HEK293 (cell line): ENCODE measurements around the gene PPM1F.

ENCODE experiments used
- CTCF ChIP-seq: fragments of 450-650 bp; formaldehyde crosslinking; IDR thresholded peaks from 2 replicates; pipeline ENCODE4 v1.5.1; 2016; ENCODE audit warnings: missing biosample characterization, missing genetic modification characterization
- EGR2 ChIP-seq: fragments of 450-650 bp; formaldehyde crosslinking; IDR thresholded peaks from 2 replicates; pipeline ENCODE4 v1.5.1; 2016; ENCODE audit warnings: low read depth, missing biosample characterization, missing genetic modification characterization
- MZF1 ChIP-seq: fragments of 450-650 bp; formaldehyde crosslinking; IDR thresholded peaks from 2 replicates; pipeline ENCODE4 v1.5.1; 2017; ENCODE audit warnings: missing biosample characterization, missing genetic modification characterization, borderline replicate concordance
- REST ChIP-seq: fragments of 450-650 bp; formaldehyde crosslinking; IDR thresholded peaks from 2 replicates; pipeline ENCODE4 v1.5.1; 2016; ENCODE audit warnings: missing biosample characterization, missing genetic modification characterization
- ZNF16 ChIP-seq: fragments of 450-650 bp; formaldehyde crosslinking; IDR thresholded peaks from 2 replicates; pipeline ENCODE4 v1.5.1; 2016; ENCODE audit warnings: low read depth, missing biosample characterization, missing genetic modification characterization
- ZNF211 ChIP-seq: fragments of 450-650 bp; formaldehyde crosslinking; IDR thresholded peaks from 2 replicates; pipeline ENCODE4 v1.5.1; 2016; ENCODE audit warnings: low read depth, missing biosample characterization, missing genetic modification characterization
- ZNF239 ChIP-seq: fragments of 450-650 bp; formaldehyde crosslinking; IDR thresholded peaks from 2 replicates; pipeline ENCODE4 v1.5.1; 2016; ENCODE audit warnings: missing biosample characterization, missing genetic modification characterization
- ZNF280C ChIP-seq: fragments of 450-650 bp; formaldehyde crosslinking; IDR thresholded peaks from 2 replicates; pipeline ENCODE4 v1.5.1; 2016; ENCODE audit warnings: missing biosample characterization, missing genetic modification characterization
- ZNF280D ChIP-seq: fragments of 450-650 bp; formaldehyde crosslinking; IDR thresholded peaks from 2 replicates; pipeline ENCODE4 v1.5.1; 2016; ENCODE audit warnings: missing biosample characterization, missing genetic modification characterization
- ZNF292 ChIP-seq: fragments of 450-650 bp; formaldehyde crosslinking; IDR thresholded peaks from 2 replicates; pipeline ENCODE4 v1.5.1; 2016; ENCODE audit warnings: low read depth, missing biosample characterization, missing genetic modification characterization, borderline replicate concordance
- ZNF341 ChIP-seq: fragments of 450-650 bp; formaldehyde crosslinking; IDR thresholded peaks from 2 replicates; pipeline ENCODE4; 2016; ENCODE audit warnings: low read depth, missing biosample characterization, missing genetic modification characterization
- ZNF350 ChIP-seq: fragments of 450-650 bp; formaldehyde crosslinking; IDR thresholded peaks from 2 replicates; pipeline ENCODE4 v1.5.0; 2017; ENCODE audit warnings: missing biosample characterization, mild to moderate bottlenecking, missing genetic modification characterization
- ZNF362 ChIP-seq: fragments of 450-650 bp; formaldehyde crosslinking; IDR thresholded peaks from 2 replicates; pipeline ENCODE4 v1.5.1; 2016; ENCODE audit warnings: missing biosample characterization, missing genetic modification characterization
- ZNF521 ChIP-seq: fragments of 450-650 bp; formaldehyde crosslinking; IDR thresholded peaks from 2 replicates; pipeline ENCODE4 v1.5.1; 2017; ENCODE audit warnings: missing biosample characterization, mild to moderate bottlenecking, missing genetic modification characterization
- ZNF529 ChIP-seq: fragments of 450-650 bp; formaldehyde crosslinking; IDR thresholded peaks from 2 replicates; pipeline ENCODE4 v1.5.1; 2017; ENCODE audit warnings: missing genetic modification characterization, missing biosample characterization; ENCODE audit not compliant: insufficient replicate concordance
- ZNF530 ChIP-seq: fragments of 450-650 bp; formaldehyde crosslinking; IDR thresholded peaks from 2 replicates; pipeline ENCODE4 v1.5.1; 2016; ENCODE audit warnings: low read depth, missing biosample characterization, missing genetic modification characterization
- ZNF600 ChIP-seq: fragments of 450-650 bp; formaldehyde crosslinking; IDR thresholded peaks from 2 replicates; pipeline ENCODE4 v1.5.1; 2016; ENCODE audit warnings: missing biosample characterization, missing genetic modification characterization
- ZNF626 ChIP-seq: fragments of 450-650 bp; sonication (Bioruptor Pico); formaldehyde crosslinking; IDR thresholded peaks from 2 replicates; pipeline ENCODE4 v1.5.1; 2018; ENCODE audit warnings: missing biosample characterization, missing genetic modification characterization, inconsistent platforms
- ZNF639 ChIP-seq: fragments of 450-650 bp; formaldehyde crosslinking; IDR thresholded peaks from 2 replicates; pipeline ENCODE4 v1.5.1; 2016; ENCODE audit warnings: missing biosample characterization, missing genetic modification characterization
- ZNF664 ChIP-seq: fragments of 450-650 bp; formaldehyde crosslinking; IDR thresholded peaks from 2 replicates; pipeline ENCODE4 v1.5.1; 2016; ENCODE audit warnings: missing biosample characterization, missing genetic modification characterization
- ZNF707 ChIP-seq: fragments of 450-650 bp; formaldehyde crosslinking; IDR thresholded peaks from 2 replicates; pipeline ENCODE4 v1.5.1; 2016; ENCODE audit warnings: missing biosample characterization, missing genetic modification characterization
- ZSCAN30 ChIP-seq: fragments of 450-650 bp; IDR thresholded peaks from 2 replicates; pipeline ENCODE4 v1.5.1; 2018; ENCODE audit warnings: missing biosample characterization, mild to moderate bottlenecking, missing genetic modification characterization, moderate library complexity
- ZSCAN5A ChIP-seq: fragments of 450-650 bp; formaldehyde crosslinking; IDR thresholded peaks from 2 replicates; pipeline ENCODE4 v1.5.1; 2016; ENCODE audit warnings: missing biosample characterization, missing genetic modification characterization

The PPM1F gene

GRCh38 chr22:21982338-21982965 lies 29.8 kb upstream of the PPM1F start, which contains the start of gene TOP3B (continued):
- TF ChIP-seq CTCF (tag by site-specific recombination) (no peak), ZNF239 (tag by site-specific recombination) (0 out of 2 replicates have a peak, but pooled peaks have one; percentile 63), ZNF521 (tag by site-specific recombination) (no peak), ZNF280D (tag by site-specific recombination) (peak; percentile 77; the same call in 1 of the 2 replicates), ZNF664 (tag by site-specific recombination) (peak; percentile 39; the same call in 1 of the 2 replicates), EGR2 (no peak), ZSCAN5A (tag by site-specific recombination) (peak; percentile 98), ZNF707 (tag by site-specific recombination) (no peak), ZNF341 (tag by site-specific recombination) (0 out of 2 replicates have a peak, but pooled peaks have one; percentile 26), ZNF530 (tag by site-specific recombination) (no peak), ZNF639 (tag by site-specific recombination) (peak; percentile 97), REST (tag by site-specific recombination) (0 out of 2 replicates have a peak, but pooled peaks have one; percentile 39), MZF1 (tag by site-specific recombination) (0 out of 2 replicates have a peak, but pooled peaks have one; percentile 31), ZSCAN30 (tag by site-specific recombination) (peak; percentile 98), ZNF626 (tag by site-specific recombination) (no peak), ZNF350 (tag by site-specific recombination) (no peak), ZNF600 (0 out of 2 replicates have a peak, but pooled peaks have one; percentile 13), ZNF16 (tag by site-specific recombination) (no peak), ZNF280C (tag by site-specific recombination) (no peak), ZNF292 (tag by site-specific recombination) (no peak), ZNF362 (no peak), ZNF211 (tag by site-specific recombination) (no peak), ZNF529 (tag by site-specific recombination) (no peak)
